Heart left ventricle (tissue), 16 donors: ENCODE measurements around the gene SLCO3A1. TPM values are rescaled to one million over a fixed set of nuclear protein-coding genes. Genes with fewer than 3 reads are reported as not detected.

Experiments used
- ATAC-seq, 4 donors: fragments of 200-7000 bp; cut with Tn5 transposase; one replicate each; pipeline ENCODE4 v1.9.1; 2020 to 2022; ENCODE audit warnings: moderate library complexity in 4 of 4, mild to moderate bottlenecking in 3 of 4, moderate number of reproducible peaks in 1 of 4
- DNase-seq, 5 donors: peaks; one replicate each; pipeline ENCODE4 v3.0.0-alpha.2; 2020
- H3K27ac ChIP-seq, 12 donors: fragments of 200-600 bp; sonication (generic) in 4 of 12; one replicate each; pipeline versions ENCODE4 v1.5.0 to v1.8.0; 2016 to 2022; ENCODE audit warnings: mild to moderate bottlenecking in 2 of 12
- H3K27me3 ChIP-seq, 9 donors: fragments of 200-600 bp; sonication (generic) in 2 of 9; one replicate each; pipeline versions ENCODE4 v1.5.1 to v1.8.0; 2016 to 2022; ENCODE audit warnings: mild to moderate bottlenecking in 3 of 9
- H3K36me3 ChIP-seq, 9 donors: fragments of 200-600 bp; sonication (generic) in 2 of 9; one replicate each; pipeline versions ENCODE4 v1.5.0 to v1.8.0; 2018 to 2022; ENCODE audit warnings: mild to moderate bottlenecking in 2 of 9
- H3K4me1 ChIP-seq, 12 donors: fragments of 200-600 bp; sonication (generic) in 4 of 12; one replicate each; pipeline versions ENCODE4 v1.5.0 to v1.8.0; 2016 to 2022; ENCODE audit warnings: mild to moderate bottlenecking in 3 of 12
- H3K4me3 ChIP-seq, 12 donors: fragments of 200-600 bp; sonication (generic) in 4 of 12; one replicate each; pipeline versions ENCODE4 v1.5.0 to v1.8.0; 2017 to 2022; ENCODE audit warnings: mild to moderate bottlenecking in 9 of 12, moderate library complexity in 4 of 12
- H3K9me3 ChIP-seq, 12 donors: fragments of 200-600 bp; sonication (generic) in 4 of 12; one replicate each; pipeline versions ENCODE4 v1.5.0 to v1.8.0; 2016 to 2022; ENCODE audit warnings: mild to moderate bottlenecking in 1 of 12
- CTCF ChIP-seq, 12 donors: fragments of 200-600 bp; sonication (generic) in 4 of 12; IDR thresholded peaks; one replicate each; pipeline versions ENCODE4 v1.5.0 to v1.8.0; 2018 to 2022; ENCODE audit warnings: antibody characterized with exemption in 12 of 12, mild to moderate bottlenecking in 5 of 12
- POLR2A ChIP-seq, 2 donors: fragments of 450-650 bp; IDR thresholded peaks; one replicate each; pipeline ENCODE4 v1.6.1; 2017; ENCODE audit warnings: antibody characterized with exemption in 2 of 2, mild to moderate bottlenecking in 2 of 2, moderate library complexity in 2 of 2
- WGBS, 4 donors: extraction: QIAGEN DNeasy Blood & Tissue Kit in 2 of 4; methylation state at CpG; one replicate each; pipeline versions ENCODE4 v1.1.5 to v1.1.7; 2013 to 2018; 5-methylcytosine and 5-hydroxymethylcytosine counted together
- intact Hi-C, 10 donors: fragments of 100-400 bp; cut with DNase I; formaldehyde crosslinking; loops; one replicate each; pipeline versions ENCODE4 v1.11.1 to v1.14.2; 2022
- polyA plus RNA-seq, 2 donors: library from polyadenylated mRNA; stranded (reverse); fragments of 200-250 nt; gene quantifications; one replicate each; pipeline ENCODE4 v1.2.3, GENCODE V29; 2013
- total RNA-seq, 9 donors: library from RNA; depleted of rRNA in 2 of 9; stranded (reverse); fragments of >200 nt in 2 of 9; fragmentation: NEBNext Ultra II Directional in 3 of 9; extraction: Animal tissue kit (Norgen Biotek cat#: 25700) in 3 of 9; gene quantifications; one replicate each; pipeline versions ENCODE4 v1.1.0 to v1.2.4, GENCODE V29; 2016 to 2023
- donor health status: ischemic (EF 13 %, LVEDD 7.1; RV severe dilation, severe dysfunction).
- donor health status: healthy with polysubstance abuse.
- donor health status: DM: no; HTN: yes; CAD: no.
- donor health status: DM: no; HTN: no; CAD: no.
- donor health status: ischemic (EF 25% LVEDD 6.9; RV normal size, moderate dysfunction).
- donor health status: ischemic (EF 25% LVEDD 5.7; RV mildly dilated, moderate dysfunction).
- donor health status: healthy.
- donor health status: DM: yes; HTN: yes; CAD: no.
- donor health status: ischemic (EF 35%, LVEDD 5.7; RV mildly dilated, moderate dysfunction).
- donor health status: nonischemic (EF 11% LVEDD 7.7; RV severe dilation, severe dysfunction).
- donor health status: DM: yes; HTN: yes; CAD: no.
- donor health status: PGD.
- donor health status: ischemic (EF 29% LVEDD 5.4; RV normal size, mild dysfunction).
- donor health status: nonischemic (EF 23%, LVEDD 6.1; RV moderate dilation, normal function).

Gene SLCO3A1
- total and polyA plus RNA-seq, 11 donors = 26.3 to 64.2 (median 50.2) TPM

DNA sequence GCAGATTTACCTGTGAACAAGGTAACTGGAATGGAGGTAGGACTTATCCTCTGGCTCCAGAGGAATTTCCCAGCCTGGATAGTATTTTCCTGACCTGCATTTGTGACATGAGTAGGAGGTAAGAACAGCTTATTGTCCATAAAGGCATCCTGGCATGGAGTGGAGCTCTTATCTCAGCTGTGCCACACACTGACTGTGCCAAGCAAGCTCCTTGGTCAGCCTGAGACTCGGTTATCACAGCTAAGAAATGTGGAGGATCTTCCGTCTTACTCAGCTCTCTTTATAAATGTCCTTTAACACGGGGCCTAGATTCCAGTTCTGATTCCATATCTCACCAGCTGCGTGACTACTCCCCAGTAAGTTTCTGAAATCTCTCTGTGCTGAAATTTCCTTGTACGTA lies 38.9 kb downstream of the SLCO3A1 start:
- ATAC-seq (peak in 2 of 4 donors; percentile 9 to 39), DNase-seq (no peak)
- H3K36me3 ChIP-seq = peaks cover 0 to 7% (median 0%) of the 10 kb centered on the region in 9 donors
- no peak for TF ChIP-seq CTCF (IDR thresholded peaks at IDR 0.05)
- TF ChIP-seq POLR2A (IDR thresholded peaks at IDR 0.05) = no peak
- no peak overlapping the region for H3K4me3 ChIP-seq
- H3K27ac ChIP-seq = peak overlapping the region in 10 of 12 donors; percentile 1 to 80 (median 34)
- 55 to 71% (median 65%) methylated on average over 5 of the region's 5 CpGs for WGBS, 4 donors
- H3K27me3 ChIP-seq = no peaks in the 10 kb centered on the region
- peaks cover 0 to 12% (median 0%) of the 10 kb centered on the region in 12 donors for H3K9me3 ChIP-seq
- H3K4me1 ChIP-seq = peaks cover 2 to 90% (median 48%) of the 10 kb centered on the region in 12 donors
- intact Hi-C loops = loop anchor here in 1 of 10 donors (5.0 kb wide), 1 partner anchor 35 kb away; no protein-coding TSS in a partner anchor

DNA sequence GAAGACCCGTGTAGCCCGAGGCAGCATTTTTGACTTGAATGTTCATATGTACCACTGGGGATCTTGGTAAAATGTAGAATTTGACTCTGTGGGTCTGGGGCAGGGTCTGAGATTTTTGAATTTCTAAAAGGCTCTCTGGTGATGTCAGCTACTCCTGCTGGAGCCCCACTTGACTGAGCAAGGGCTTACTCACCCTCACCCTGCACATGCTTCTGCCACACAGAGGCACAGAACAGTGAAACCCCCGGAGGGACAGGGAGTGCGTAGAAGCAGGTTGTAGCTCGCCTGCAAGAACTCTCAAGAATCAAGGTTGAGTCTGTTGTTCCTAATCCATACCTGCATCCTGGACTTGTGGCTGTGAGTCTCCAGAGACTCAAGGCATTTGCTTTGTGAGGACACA lies 41.1 kb downstream of the SLCO3A1 start:
- Histone ChIP-seq H3K36me3 (peaks cover 0 to 7% (median 0%) of the 10 kb centered on the region in 9 donors), H3K9me3 (peaks cover 0 to 12% (median 0%) of the 10 kb centered on the region in 12 donors), H3K4me3 (no peak overlapping the region), H3K27ac (peak overlapping the region in 1 of 12 donors; percentile 13), H3K27me3 (no peaks in the 10 kb centered on the region), H3K4me1 (peaks cover 0 to 88% (median 42%) of the 10 kb centered on the region in 12 donors)
- TF ChIP-seq CTCF (IDR thresholded peaks at IDR 0.05) = no peak
- TF ChIP-seq POLR2A (IDR thresholded peaks at IDR 0.05) = no peak
- intact Hi-C loops = loop anchor here in 1 of 10 donors (5.0 kb wide), 1 partner anchor 33 kb away; no protein-coding TSS in a partner anchor
- DNase-seq = no peak
- WGBS, 4 donors = 90 to 100% (median 96%) methylated on average over 5 of the region's 5 CpGs
- ATAC-seq = no peak

- Histone ChIP-seq H3K36me3 (peaks cover 0 to 7% (median 0%) of the 10 kb centered on the region in 9 donors), H3K4me1 (peaks cover 0 to 88% (median 42%) of the 10 kb centered on the region in 12 donors), H3K27me3 (no peaks in the 10 kb centered on the region), H3K9me3 (peaks cover 0 to 12% (median 0%) of the 10 kb centered on the region in 12 donors), H3K4me3 (no peak overlapping the region), H3K27ac (peak overlapping the region in 1 of 12 donors; percentile 13)
- TF ChIP-seq CTCF (IDR thresholded peaks at IDR 0.05) (no peak), POLR2A (IDR thresholded peaks at IDR 0.05) (no peak)
- 86 to 99% (median 98%) methylated on average over 1 of the region's 1 CpG for WGBS, 4 donors
- ATAC-seq (no peak), DNase-seq (no peak)
- intact Hi-C loops = no loop called here
Observed at GRCh38 chr15:91895051-91895450, 41.5 kb downstream of the SLCO3A1 start.

DNA sequence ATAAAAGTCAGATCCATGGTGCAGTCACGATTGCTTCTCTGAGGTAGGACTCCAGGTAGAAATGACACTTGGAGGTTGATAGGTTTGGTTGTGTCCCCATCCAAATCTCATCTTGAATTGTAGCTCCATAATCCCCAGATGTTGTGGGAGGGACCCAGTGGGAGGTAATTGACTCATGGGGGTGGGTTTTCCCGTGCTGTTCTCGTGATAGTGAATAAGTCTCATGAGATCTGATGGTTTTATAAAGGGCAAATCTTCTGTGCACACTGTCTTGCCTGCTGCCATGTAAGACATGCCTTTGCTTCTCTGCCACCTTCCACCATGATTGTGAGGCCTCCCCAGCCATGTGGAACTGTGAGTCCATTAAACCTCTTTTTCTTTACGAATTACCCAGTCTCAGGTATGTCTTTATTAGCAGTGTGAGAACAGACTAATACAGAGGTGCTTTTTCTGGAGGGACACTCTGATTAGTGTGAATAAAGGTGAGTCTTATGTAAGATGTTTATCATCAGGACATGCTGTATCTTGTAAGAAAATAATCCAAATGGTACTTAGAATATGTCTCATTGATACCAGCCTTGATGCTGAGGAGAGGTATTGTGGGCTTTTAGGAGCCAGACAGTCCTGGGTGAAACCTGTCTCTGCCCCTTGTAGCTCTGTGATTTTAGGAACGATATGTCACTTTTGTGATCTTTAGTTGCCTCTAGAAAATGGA lies 43.0 kb downstream of the SLCO3A1 start:
- ATAC-seq (no peak), DNase-seq (no peak)
- H3K27me3 ChIP-seq = no peaks in the 10 kb centered on the region
- peaks cover 0 to 7% (median 0%) of the 10 kb centered on the region in 9 donors for H3K36me3 ChIP-seq
- 82 to 89% (median 84%) methylated on average over 5 of the region's 5 CpGs for WGBS, 4 donors
- H3K4me3 ChIP-seq = no peak overlapping the region
- H3K9me3 ChIP-seq = peaks cover 0 to 26% (median 6%) of the 10 kb centered on the region in 12 donors
- TF ChIP-seq POLR2A (IDR thresholded peaks at IDR 0.05) = no peak
- TF ChIP-seq CTCF (IDR thresholded peaks at IDR 0.05) = no peak
- H3K27ac ChIP-seq = no peak overlapping the region
- intact Hi-C loops = no loop called here
- H3K4me1 ChIP-seq = peaks cover 0 to 77% (median 34%) of the 10 kb centered on the region in 12 donors
